ENCODE measurements around the gene COPG1. TPM values are rescaled to one million over a fixed set of nuclear protein-coding genes. Genes with fewer than 3 reads are reported as not detected.

COPG1 gene
- total and polyA plus RNA-seq, 10 of the 15 experiments (the other 5 are each of a cell fraction or from before 2014, with no cell fraction given) = 54.8 to 143 (median 91.2) TPM

DNA sequence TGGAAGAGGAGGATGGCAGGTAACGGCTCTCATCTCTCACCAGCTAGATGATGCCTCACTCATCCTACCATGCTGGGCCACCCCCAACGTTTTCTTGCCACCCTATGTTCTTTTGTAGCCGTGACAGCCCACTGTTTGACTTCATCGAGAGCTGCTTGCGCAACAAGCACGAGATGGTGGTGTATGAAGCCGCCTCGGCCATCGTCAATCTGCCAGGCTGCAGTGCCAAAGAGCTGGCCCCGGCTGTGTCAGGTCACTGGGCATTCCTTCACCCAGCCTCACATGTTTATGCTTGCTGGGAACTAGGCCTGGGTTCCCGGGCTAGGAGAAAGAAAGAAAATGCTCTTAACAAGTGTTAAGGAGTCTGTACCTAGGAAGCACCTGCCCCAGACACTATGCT is 8.2 kb downstream of the COPG1 start:
- ATAC-seq (no peak), FAIRE-seq (no peak), DNase-seq (ENCODE audit: low read depth, low spot score) (no peak)
- ChIA-PET SMC1A (ENCODE audit: uncharacterized antibody, unreplicated experiment) (interaction anchor here (1.3 kb wide), 1 partner anchor 13 kb away, joined by 4 read pairs; no protein-coding TSS in a partner anchor), POLR2A (no interaction called here), CTCF (interaction anchor here (2.8 kb wide), 1 partner anchor 11 kb away, joined by 10 read pairs; no protein-coding TSS in a partner anchor), RAD21 (ENCODE audit: unreplicated experiment) (no interaction called here)
- Histone ChIP-seq H3K79me2 (ENCODE audit: control insufficient read depth, insufficient read depth, low read length) (no peaks in the 10 kb centered on the region; the same call in 1 of the 2 replicates), H3K9ac (ENCODE audit: control insufficient read depth, insufficient read depth, low read length) (no peak overlapping the region), H3K27ac (ENCODE audit: control insufficient read depth, insufficient read depth) (no peak overlapping the region), H3K4me3 (no peak overlapping the region), H3K27me3 (replicated peaks in 1 of 2; ENCODE audit: control insufficient read depth in 2 of 2, insufficient read depth in 2 of 2, low read length in 1 of 2) (no peaks in the 10 kb centered on the region), H3K36me3 (ENCODE audit: control insufficient read depth in 2 of 2, insufficient read depth in 2 of 2, low read length in 1 of 2) (peaks cover 27 to 68% of the 10 kb centered on the region in 2 experiments), H4K20me1 (ENCODE audit: control insufficient read depth, insufficient read depth) (no peaks in the 10 kb centered on the region), H3K4me1 (ENCODE audit: control insufficient read depth, insufficient read depth, low read length) (no peaks in the 10 kb centered on the region; the same call in 1 of the 2 replicates), H3K4me2 (ENCODE audit: control insufficient read depth, insufficient read depth) (no peak overlapping the region), H3K9me3 (replicated peaks; ENCODE audit: control insufficient read depth, insufficient read depth, low read length) (no peaks in the 10 kb centered on the region), H2AFZ (ENCODE audit: control insufficient read depth, low read depth, low read length) (no peak overlapping the region)
- no TSS peak for BruUV-seq (replicated peaks)
- WGBS (ENCODE audit: insufficient coverage, insufficient replicate concordance, low lambda C conversion rate, missing lambda C conversion rate) = 92% methylated on average over 11 of the region's 11 CpGs
- in situ Hi-C loops (cut with MboI) = no loop called here
- TF ChIP-seq POLR2A (IDR thresholded peaks at IDR 0.05; ENCODE audit: low read depth, low read length) (peak; percentile 40; the same call in 1 of the 2 replicates), FOXK2 (IDR thresholded peaks at IDR 0.05) (no peak), ZNF274 (IDR thresholded peaks at IDR 0.05; ENCODE audit: insufficient read depth, insufficient read length) (no peak), RBBP5 (conservative IDR thresholded peaks at IDR 0.05) (no peak)
- intact Hi-C loops (cut with micrococcal nuclease; ENCODE audit: unreplicated experiment) = no loop called here

- no peak overlapping the region for H2AFZ ChIP-seq (ENCODE audit: control insufficient read depth, low read depth, low read length)
- ChIA-PET SMC1A (ENCODE audit: uncharacterized antibody, unreplicated experiment) (interaction anchor here (1.5 to 2.1 kb wide), 2 partner anchors 9 to 14 kb away, joined by 4 to 6 read pairs; no protein-coding TSS in a partner anchor), POLR2A (no interaction called here), CTCF (interaction anchor here (0.6 kb wide), 1 partner anchor 143 kb away, joined by 4 read pairs; no protein-coding TSS in a partner anchor), RAD21 (ENCODE audit: unreplicated experiment) (no interaction called here)
- intact Hi-C loops (cut with micrococcal nuclease; ENCODE audit: unreplicated experiment) = no loop called here
- no peaks in the 10 kb centered on the region for H3K4me1 ChIP-seq (ENCODE audit: control insufficient read depth, insufficient read depth, low read length)
- DNase-seq (ENCODE audit: low read depth, low spot score) = no peak
- no peak overlapping the region for H3K9ac ChIP-seq (ENCODE audit: control insufficient read depth, insufficient read depth, low read length)
- H3K9me3 ChIP-seq (replicated peaks; ENCODE audit: control insufficient read depth, insufficient read depth, low read length) = no peaks in the 10 kb centered on the region
- no peak overlapping the region for H3K4me2 ChIP-seq (ENCODE audit: control insufficient read depth, insufficient read depth)
- no peak; the same call in 2 of the 3 replicates for ATAC-seq
- peaks cover 22 to 67% of the 10 kb centered on the region in 2 experiments for H3K36me3 ChIP-seq (ENCODE audit: control insufficient read depth in 2 of 2, insufficient read depth in 2 of 2, low read length in 1 of 2)
- no peaks in the 10 kb centered on the region for H3K27me3 ChIP-seq (replicated peaks in 1 of 2; ENCODE audit: control insufficient read depth in 2 of 2, insufficient read depth in 2 of 2, low read length in 1 of 2)
- no peaks in the 10 kb centered on the region for H3K79me2 ChIP-seq (ENCODE audit: control insufficient read depth, insufficient read depth, low read length)
- BruUV-seq (replicated peaks) = TSS peak; percentile 40
- H4K20me1 ChIP-seq (ENCODE audit: control insufficient read depth, insufficient read depth) = no peaks in the 10 kb centered on the region
- H3K27ac ChIP-seq (ENCODE audit: control insufficient read depth, insufficient read depth) = no peak overlapping the region
- TF ChIP-seq, protein P1, sequence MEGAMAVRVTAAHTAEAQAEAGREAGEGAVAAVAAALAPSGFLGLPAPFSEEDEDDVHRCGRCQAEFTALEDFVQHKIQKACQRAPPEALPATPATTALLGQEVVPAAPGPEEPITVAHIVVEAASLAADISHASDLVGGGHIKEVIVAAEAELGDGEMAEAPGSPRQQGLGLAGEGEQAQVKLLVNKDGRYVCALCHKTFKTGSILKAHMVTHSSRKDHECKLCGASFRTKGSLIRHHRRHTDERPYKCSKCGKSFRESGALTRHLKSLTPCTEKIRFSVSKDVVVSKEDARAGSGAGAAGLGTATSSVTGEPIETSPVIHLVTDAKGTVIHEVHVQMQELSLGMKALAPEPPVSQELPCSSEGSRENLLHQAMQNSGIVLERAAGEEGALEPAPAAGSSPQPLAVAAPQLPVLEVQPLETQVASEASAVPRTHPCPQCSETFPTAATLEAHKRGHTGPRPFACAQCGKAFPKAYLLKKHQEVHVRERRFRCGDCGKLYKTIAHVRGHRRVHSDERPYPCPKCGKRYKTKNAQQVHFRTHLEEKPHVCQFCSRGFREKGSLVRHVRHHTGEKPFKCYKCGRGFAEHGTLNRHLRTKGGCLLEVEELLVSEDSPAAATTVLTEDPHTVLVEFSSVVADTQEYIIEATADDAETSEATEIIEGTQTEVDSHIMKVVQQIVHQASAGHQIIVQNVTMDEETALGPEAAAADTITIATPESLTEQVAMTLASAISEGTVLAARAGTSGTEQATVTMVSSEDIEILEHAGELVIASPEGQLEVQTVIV (IDR thresholded peaks at IDR 0.05; ENCODE audit: borderline replicate concordance, partially characterized antibody) = no peak
- TF ChIP-seq RAD21 (IDR thresholded peaks at IDR 0.05; ENCODE audit: insufficient read depth, low read depth, low read length) = no peak
- no peak for TF ChIP-seq MTA2 (IDR thresholded peaks at IDR 0.05; ENCODE audit: low read depth)
- no peak for TF ChIP-seq USF1 (IDR thresholded peaks at IDR 0.05; ENCODE audit: borderline replicate concordance, extremely low read length, insufficient read depth, low read depth, low read length)
- peak; percentile 32; the same call in 1 of the 2 replicates for TF ChIP-seq POLR2A (IDR thresholded peaks at IDR 0.05; ENCODE audit: low read depth, low read length)
- no peak for TF ChIP-seq NRF1 (conservative IDR thresholded peaks at IDR 0.05; ENCODE audit: low read depth, low read length)
- TF ChIP-seq IRF3 (IDR thresholded peaks at IDR 0.05) = no peak
- no peak for TF ChIP-seq SP1 (IDR thresholded peaks at IDR 0.05; ENCODE audit: low read depth, low read length)
- no peak for TF ChIP-seq BACH1 (IDR thresholded peaks at IDR 0.05; ENCODE audit: borderline replicate concordance)
- no peak overlapping the region for H3K4me3 ChIP-seq
- FAIRE-seq = no peak
- WGBS (ENCODE audit: insufficient coverage, insufficient replicate concordance, low lambda C conversion rate, missing lambda C conversion rate) = 92% methylated on average over 7 of the region's 7 CpGs
- in situ Hi-C loops (cut with MboI) = no loop called here
Measured at GRCh38 chr3:129259612-129260477, 10.4 kb downstream of the COPG1 start.
